Sigmoid colon (tissue), 7 donors: ENCODE measurements around the gene GBP6. TPM values are rescaled to one million over a fixed set of nuclear protein-coding genes. Genes with fewer than 3 reads are reported as not detected.

Experiments used
- DNase-seq: peaks from one replicate; pipeline ENCODE4 v3.0.0-alpha.2; 2019
- H3K27ac ChIP-seq, 4 donors: fragments of 200-600 bp; sonication (generic); one replicate each; pipeline ENCODE4 v1.5.1; 2016 to 2019; ENCODE audit warnings: mild to moderate bottlenecking in 1 of 4
- H3K27me3 ChIP-seq, 3 donors: fragments of 200-600 bp; sonication (generic); one replicate each; pipeline ENCODE4 v1.5.1; 2019; ENCODE audit warnings: mild to moderate bottlenecking in 1 of 3
- H3K36me3 ChIP-seq, 4 donors: fragments of 200-600 bp; sonication (generic); one replicate each; pipeline ENCODE4 v1.5.1; 2016 to 2019
- H3K4me1 ChIP-seq, 4 donors: fragments of 200-600 bp; sonication (generic); one replicate each; pipeline ENCODE4 v1.5.1; 2017 to 2019
- H3K4me3 ChIP-seq, 4 donors: fragments of 200-600 bp; sonication (generic); one replicate each; pipeline ENCODE4 v1.5.1; 2017 to 2019; ENCODE audit warnings: mild to moderate bottlenecking in 2 of 4, moderate library complexity in 1 of 4
- H3K9me3 ChIP-seq, 4 donors: fragments of 200-600 bp in 3 of 4; sonication (generic) in 3 of 4; one replicate each; pipeline versions ENCODE4 v1.5.1 to v1.6.1; 2013 to 2019
- CTCF ChIP-seq, 4 experiments: fragments of 450-650 bp in 3 of 4; fragments of 200-600 bp in 1 of 4; IDR thresholded peaks; one replicate each; pipeline ENCODE4 v1.5.1; 2016 to 2019; ENCODE audit warnings: antibody characterized with exemption in 4 of 4, mild to moderate bottlenecking in 3 of 4, moderate library complexity in 2 of 4
- EP300 ChIP-seq, 4 donors: sonication (generic); formaldehyde crosslinking; IDR thresholded peaks; one replicate each; pipeline ENCODE4 v1.6.1; 2017; ENCODE audit warnings: antibody characterized with exemption in 4 of 4
- POLR2A ChIP-seq, 2 donors: fragments of 450-650 bp; IDR thresholded peaks; one replicate each; pipeline ENCODE4 v1.6.1; 2016; ENCODE audit warnings: antibody characterized with exemption in 2 of 2, mild to moderate bottlenecking in 2 of 2, moderate library complexity in 2 of 2
- POLR2AphosphoS5 ChIP-seq, 4 donors: sonication (generic); formaldehyde crosslinking; IDR thresholded peaks; one replicate each; pipeline ENCODE4 v1.6.1; 2017; ENCODE audit warnings: antibody characterized with exemption in 4 of 4
- WGBS, 2 donors: extraction: QIAGEN DNeasy Blood & Tissue Kit; methylation state at CpG; one replicate each; pipeline ENCODE4 v1.1.7; 2013; 5-methylcytosine and 5-hydroxymethylcytosine counted together
- intact Hi-C: fragments of 100-400 bp; cut with DNase I; formaldehyde crosslinking; loops from one replicate; pipeline ENCODE4 v1.15.1; 2023
- polyA plus RNA-seq, 3 donors: library from polyadenylated mRNA; stranded (reverse); fragments of 200-250 nt; gene quantifications; one replicate each; pipeline ENCODE4 v1.2.3, GENCODE V29; 2013
- total RNA-seq, 4 donors: library from RNA; depleted of rRNA; stranded (reverse); fragments of >200 nt; gene quantifications; one replicate each; pipeline ENCODE4 v1.1.0, GENCODE V29; 2016
- donor health status: healthy with polysubstance abuse.
- donor health status: Bipolar disorder and iron deficiency.
- donor health status: healthy.

GBP6 gene
- total and polyA plus RNA-seq, 7 donors, result 0.09 to 0.60 TPM; not detected in 5

GRCh38 chr1:89356658-89357400 is 7.0 kb upstream of the GBP6 start:
- no peak for TF ChIP-seq POLR2A (IDR thresholded peaks at IDR 0.05)
- TF ChIP-seq EP300 (IDR thresholded peaks at IDR 0.05), result no peak
- no peak for TF ChIP-seq POLR2AphosphoS5 (IDR thresholded peaks at IDR 0.05)
- TF ChIP-seq CTCF (IDR thresholded peaks at IDR 0.05), result no peak
- Histone ChIP-seq H3K27me3 (no peaks in the 10 kb centered on the region), H3K4me1 (peaks cover 0 to 7% (median 3%) of the 10 kb centered on the region in 4 donors), H3K36me3 (no peaks in the 10 kb centered on the region), H3K27ac (no peak overlapping the region), H3K4me3 (no peak overlapping the region), H3K9me3 (no peaks in the 10 kb centered on the region)
- 86% methylated on average over 8 of the region's 8 CpGs for WGBS, 2 donors
- DNase-seq, result no peak
- intact Hi-C loops, result no loop called here

GRCh38 chr1:89358287-89358893 is 5.5 kb upstream of the GBP6 start:
- H3K27ac ChIP-seq, result no peak overlapping the region
- H3K36me3 ChIP-seq, result no peaks in the 10 kb centered on the region
- H3K4me3 ChIP-seq, result no peak overlapping the region
- 19 to 23% methylated on average over 8 of the region's 8 CpGs for WGBS, 2 donors
- peaks cover 0 to 7% (median 3%) of the 10 kb centered on the region in 4 donors for H3K4me1 ChIP-seq
- no peaks in the 10 kb centered on the region for H3K9me3 ChIP-seq
- DNase-seq, result peak; percentile 83
- no peaks in the 10 kb centered on the region for H3K27me3 ChIP-seq
- intact Hi-C loops, result loop anchor here (1.0 kb wide), 1 partner anchor 360 kb away; no protein-coding TSS in a partner anchor
- peak; percentile 61 to 76 (median 66) for TF ChIP-seq CTCF (IDR thresholded peaks at IDR 0.05)
- TF ChIP-seq POLR2AphosphoS5 (IDR thresholded peaks at IDR 0.05), result no peak

- Histone ChIP-seq H3K27me3 (no peaks in the 10 kb centered on the region), H3K36me3 (no peaks in the 10 kb centered on the region), H3K4me1 (peaks cover 0 to 12% (median 6%) of the 10 kb centered on the region in 4 donors), H3K27ac (no peak overlapping the region), H3K9me3 (no peaks in the 10 kb centered on the region), H3K4me3 (no peak overlapping the region)
- 10 to 70% methylated on average over 1 of the region's 1 CpG for WGBS, 2 donors
- intact Hi-C loops, result no loop called here
- DNase-seq, result no peak
- TF ChIP-seq CTCF (IDR thresholded peaks at IDR 0.05) (no peak), POLR2A (IDR thresholded peaks at IDR 0.05) (no peak), EP300 (IDR thresholded peaks at IDR 0.05) (no peak), POLR2AphosphoS5 (IDR thresholded peaks at IDR 0.05) (no peak)
These were observed 3.1 kb upstream of the GBP6 start for GRCh38 chr1:89360716-89361115.

- peaks cover 0 to 12% (median 6%) of the 10 kb centered on the region in 4 donors for H3K4me1 ChIP-seq
- no peak overlapping the region for H3K4me3 ChIP-seq
- H3K27me3 ChIP-seq, result no peaks in the 10 kb centered on the region
- H3K9me3 ChIP-seq, result no peaks in the 10 kb centered on the region
- TF ChIP-seq CTCF (IDR thresholded peaks at IDR 0.05), result no peak
- no peak for TF ChIP-seq POLR2A (IDR thresholded peaks at IDR 0.05)
- TF ChIP-seq EP300 (IDR thresholded peaks at IDR 0.05), result no peak
- no peak for TF ChIP-seq POLR2AphosphoS5 (IDR thresholded peaks at IDR 0.05)
- H3K36me3 ChIP-seq, result no peaks in the 10 kb centered on the region
- intact Hi-C loops, result no loop called here
- DNase-seq, result no peak
- no peak overlapping the region for H3K27ac ChIP-seq
- 77 to 90% methylated on average over 3 of the region's 3 CpGs for WGBS, 2 donors
These were observed 2.2 kb upstream of the GBP6 start for GRCh38 chr1:89361681-89362080.
